ENCODE data around the gene ATCAY.

GRCh38 chr19:3945838-3946237, 65.4 kb downstream of the ATCAY start:
- TF ChIP-seq CTCF (conservative IDR thresholded peaks at IDR 0.05; ENCODE audit: low read length) = no peak
- TF ChIP-seq EZH2phosphoT487 (IDR thresholded peaks at IDR 0.05; ENCODE audit: borderline replicate concordance, low read depth, low read length) = no peak

All from OCI-LY7 (cell line).